Bronchial epithelial cell (primary cell): Measurements from ENCODE around the gene TMEM17. TPM values are rescaled to one million over a fixed set of nuclear protein-coding genes. Genes with fewer than 3 reads are reported as not detected.
A peak's percentile ranks its signal among the peaks of the same experiment; 100 is the strongest.

Experiments
- DNase-seq: peaks from one replicate; pipeline ENCODE4 v3.0.0-alpha.2; 2010; ENCODE audit warnings: low read depth
- FAIRE-seq: peaks from 2 replicates; lab custom pipeline; 2011; peaks lifted over from hg19 to GRCh38; lab: Jason Lieb, UNC
- H3K27me3 ChIP-seq: 2 replicates; pipeline ENCODE4 v1.5.1; 2011; ENCODE audit warnings: low read length; ENCODE audit not compliant: control insufficient read depth, insufficient read depth
- H3K36me3 ChIP-seq: 2 replicates; pipeline ENCODE4 v1.5.1; 2011; ENCODE audit warnings: low read length; ENCODE audit not compliant: control insufficient read depth, insufficient read depth
- H3K4me3 ChIP-seq: 2 replicates; pipeline ENCODE4 v1.5.1; 2011; ENCODE audit warnings: mild to moderate bottlenecking, low read depth, low read length, control low read depth
- CTCF ChIP-seq: IDR thresholded peaks from 2 replicates; pipeline ENCODE4 v1.5.1; 2011; ENCODE audit warnings: mild to moderate bottlenecking, moderate library complexity, low read length, control low read depth, inconsistent platforms; ENCODE audit not compliant: insufficient read depth, severe bottlenecking
- total RNA-seq: library from RNA; depleted of rRNA; stranded (reverse); fragments of >200 nt; gene quantifications from 2 replicates; pipeline ENCODE4 v1.2.1, GENCODE V29; 2014

TMEM17 gene
- total RNA-seq, 1 donor from 2014 or later = 1.1 TPM

- TF ChIP-seq CTCF = no peak
- no peaks in the 10 kb centered on the region for H3K36me3 ChIP-seq
- no peak overlapping the region for H3K4me3 ChIP-seq
- H3K27me3 ChIP-seq = no peaks in the 10 kb centered on the region
- FAIRE-seq (no peak), DNase-seq (no peak)
Measured at GRCh38 chr2:62482558-62483352, 23.2 kb downstream of the TMEM17 start.

GRCh38 chr2:62479917-62480316 is 26.1 kb downstream of the TMEM17 start:
- DNase-seq (no peak), FAIRE-seq (no peak)
- H3K4me3 ChIP-seq = no peak overlapping the region
- H3K27me3 ChIP-seq = no peaks in the 10 kb centered on the region
- no peaks in the 10 kb centered on the region for H3K36me3 ChIP-seq
- no peak for TF ChIP-seq CTCF

GRCh38 chr2:62478093-62478580 is 27.9 kb downstream of the TMEM17 start:
- H3K36me3 ChIP-seq = no peaks in the 10 kb centered on the region
- no peak for TF ChIP-seq CTCF
- FAIRE-seq (peak; percentile 87), DNase-seq (peak; percentile 78)
- no peak overlapping the region for H3K4me3 ChIP-seq
- no peaks in the 10 kb centered on the region for H3K27me3 ChIP-seq

- no peak for TF ChIP-seq CTCF
- H3K36me3 ChIP-seq = no peaks in the 10 kb centered on the region
- FAIRE-seq (no peak), DNase-seq (no peak)
- no peaks in the 10 kb centered on the region for H3K27me3 ChIP-seq
- no peak overlapping the region for H3K4me3 ChIP-seq
Measured at GRCh38 chr2:62477573-62477972, 28.4 kb downstream of the TMEM17 start.

- no peak overlapping the region for H3K4me3 ChIP-seq
- DNase-seq = peak; percentile 27
Measured at GRCh38 chr2:62475172-62476011, 30.6 kb downstream of the TMEM17 start.

More at GRCh38 chr2:62475172-62476011, 30.6 kb downstream of the TMEM17 start:
- peak; percentile 9 for TF ChIP-seq CTCF
- Histone ChIP-seq H3K27me3 (no peaks in the 10 kb centered on the region), H3K36me3 (no peaks in the 10 kb centered on the region)
- FAIRE-seq = no peak
